KMS-11 (cell line): ENCODE measurements around the gene MMP14.
"Not testable (repeated sequence)": the region's sequence is repeated elsewhere in the genome, so short reads cannot be mapped to it uniquely, and the experiment has no call there.

Experiments
- H2AFZ ChIP-seq: fragments of 200-600 bp; sonication (generic); 2 replicates; pipeline ENCODE4 v1.6.1; 2016; ENCODE audit warnings: antibody characterized with exemption, mixed run types, low read depth
- H3K27ac ChIP-seq: fragments of 200-600 bp; sonication (generic); 2 replicates; pipeline ENCODE4 v1.6.1; 2016; ENCODE audit warnings: mild to moderate bottlenecking, mixed run types
- H3K27me3 ChIP-seq: fragments of 200-600 bp; sonication (generic); 2 replicates; pipeline ENCODE4 v1.6.1; 2017; ENCODE audit warnings: mild to moderate bottlenecking, low read depth, mixed run types, moderate library complexity; ENCODE audit not compliant: insufficient read depth
- H3K36me3 ChIP-seq: fragments of 200-600 bp; sonication (generic); 2 replicates; pipeline ENCODE4 v1.6.1; 2017; ENCODE audit warnings: mild to moderate bottlenecking, mixed run types; ENCODE audit not compliant: insufficient read depth
- H3K4me1 ChIP-seq: fragments of 200-600 bp; sonication (generic); 2 replicates; pipeline ENCODE4 v1.6.1; 2016; ENCODE audit warnings: mild to moderate bottlenecking, low read depth, mixed run types; ENCODE audit not compliant: poor library complexity, severe bottlenecking
- H3K4me2 ChIP-seq: fragments of 200-600 bp; sonication (generic); 2 replicates; pipeline ENCODE4 v1.7.0; 2016; ENCODE audit warnings: mild to moderate bottlenecking, mixed run types
- H3K4me3 ChIP-seq: fragments of 200-600 bp; sonication (generic); IDR thresholded peaks from 2 replicates; pipeline ENCODE4 v1.6.1; 2017; ENCODE audit warnings: low read depth, low read length, mixed read lengths; ENCODE audit not compliant: insufficient read depth
- H3K79me2 ChIP-seq: fragments of 200-600 bp; sonication (generic); 2 replicates; pipeline ENCODE4 v1.6.1; 2016; ENCODE audit warnings: low read depth, mixed run types; ENCODE audit not compliant: insufficient read depth
- H3K9ac ChIP-seq: fragments of 200-600 bp; sonication (generic); 2 replicates; pipeline ENCODE4 v1.6.1; 2016; ENCODE audit warnings: mild to moderate bottlenecking, mixed run types
- H4K20me1 ChIP-seq: fragments of 200-600 bp; sonication (generic); 2 replicates; pipeline ENCODE4 v1.6.1; 2016; ENCODE audit warnings: mild to moderate bottlenecking, mixed run types; ENCODE audit not compliant: insufficient read depth
- TF ChIP-seq, protein P1 (sequence below): fragments of 200-600 bp; sonication (generic); conservative IDR thresholded peaks from 2 replicates; pipeline ENCODE4 v1.6.1; 2017; ENCODE audit warnings: low read depth, mild to moderate bottlenecking, antibody characterized with exemption, low read length, moderate library complexity, mixed read lengths

The MMP14 gene

GRCh38 chr14:22822571-22823098 lies 13.8 kb upstream of the MMP14 start:
- Histone ChIP-seq H3K4me2 (peak overlapping the region; percentile 26), H3K4me3 (no peak overlapping the region), H3K36me3 (no peaks in the 10 kb centered on the region), H4K20me1 (no peaks in the 10 kb centered on the region), H3K27ac (peak overlapping the region; percentile 25; the same call in 1 of the 2 replicates), H3K79me2 (no peaks in the 10 kb centered on the region), H3K27me3 (no peaks in the 10 kb centered on the region), H2AFZ (peak overlapping the region; percentile 33; the same call in 1 of the 2 replicates), H3K4me1 (peaks cover 68% of the 10 kb centered on the region), H3K9ac (0 out of 2 replicates have a peak overlapping the region, but pooled peaks have one; percentile 12)
- TF ChIP-seq, protein P1, sequence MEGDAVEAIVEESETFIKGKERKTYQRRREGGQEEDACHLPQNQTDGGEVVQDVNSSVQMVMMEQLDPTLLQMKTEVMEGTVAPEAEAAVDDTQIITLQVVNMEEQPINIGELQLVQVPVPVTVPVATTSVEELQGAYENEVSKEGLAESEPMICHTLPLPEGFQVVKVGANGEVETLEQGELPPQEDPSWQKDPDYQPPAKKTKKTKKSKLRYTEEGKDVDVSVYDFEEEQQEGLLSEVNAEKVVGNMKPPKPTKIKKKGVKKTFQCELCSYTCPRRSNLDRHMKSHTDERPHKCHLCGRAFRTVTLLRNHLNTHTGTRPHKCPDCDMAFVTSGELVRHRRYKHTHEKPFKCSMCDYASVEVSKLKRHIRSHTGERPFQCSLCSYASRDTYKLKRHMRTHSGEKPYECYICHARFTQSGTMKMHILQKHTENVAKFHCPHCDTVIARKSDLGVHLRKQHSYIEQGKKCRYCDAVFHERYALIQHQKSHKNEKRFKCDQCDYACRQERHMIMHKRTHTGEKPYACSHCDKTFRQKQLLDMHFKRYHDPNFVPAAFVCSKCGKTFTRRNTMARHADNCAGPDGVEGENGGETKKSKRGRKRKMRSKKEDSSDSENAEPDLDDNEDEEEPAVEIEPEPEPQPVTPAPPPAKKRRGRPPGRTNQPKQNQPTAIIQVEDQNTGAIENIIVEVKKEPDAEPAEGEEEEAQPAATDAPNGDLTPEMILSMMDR: peak; percentile 53

GRCh38 chr14:22824711-22825359 lies 11.6 kb upstream of the MMP14 start:
- peak overlapping the region; percentile 4; the same call in 1 of the 2 replicates for H2AFZ ChIP-seq
- H3K4me3 ChIP-seq: no peak overlapping the region
- H3K27ac ChIP-seq: peak overlapping the region; percentile 97
- H3K9ac ChIP-seq: peak overlapping the region; percentile 87
- peaks cover 1% of the 10 kb centered on the region; the same call in 1 of the 2 replicates for H3K79me2 ChIP-seq
- TF ChIP-seq, protein P1: no peak
- peaks cover 61% of the 10 kb centered on the region for H3K4me1 ChIP-seq
- H3K27me3 ChIP-seq: no peaks in the 10 kb centered on the region
- H4K20me1 ChIP-seq: no peaks in the 10 kb centered on the region
- peak overlapping the region; percentile 72 for H3K4me2 ChIP-seq
- H3K36me3 ChIP-seq: no peaks in the 10 kb centered on the region

DNA sequence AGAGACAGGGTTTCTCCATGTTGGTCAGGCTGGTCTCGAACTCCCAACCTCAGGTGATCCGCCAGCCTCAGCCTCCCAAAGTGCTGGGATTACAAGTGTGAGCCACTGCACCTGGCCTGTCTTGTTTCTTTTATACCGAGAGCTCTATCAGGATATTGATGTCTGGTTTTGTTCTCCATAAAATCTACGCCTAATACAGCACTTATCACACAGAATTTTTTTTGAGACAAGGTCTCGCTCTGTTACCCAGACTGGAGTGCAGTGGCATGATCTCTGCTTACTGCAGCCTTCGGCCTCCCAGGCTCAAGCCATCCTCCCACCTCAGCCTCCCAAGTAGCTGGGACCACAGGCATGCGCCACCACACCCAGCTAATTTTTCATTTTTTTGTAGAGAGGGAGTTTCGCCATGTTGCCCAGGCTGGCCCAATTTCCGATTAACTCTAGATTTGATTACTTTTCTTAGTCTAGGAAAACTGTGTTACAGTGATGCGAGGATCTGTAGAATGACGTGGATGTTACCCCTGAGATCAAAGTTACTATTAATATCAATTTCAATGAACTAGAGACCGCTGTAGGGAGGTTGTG lies 7.2 kb upstream of the MMP14 start:
- not testable (repeated sequence) for H3K4me3 ChIP-seq, H4K20me1 ChIP-seq, H3K36me3 ChIP-seq, H3K27me3 ChIP-seq
- H3K4me2 ChIP-seq: peak overlapping the region; percentile 80
- H3K4me1 ChIP-seq: peaks cover 52% of the 10 kb centered on the region
- peak overlapping the region; percentile 71 for H2AFZ ChIP-seq
- H3K27ac ChIP-seq: peak overlapping the region; percentile 85
- H3K9ac ChIP-seq: peak overlapping the region; percentile 96
- H3K79me2 ChIP-seq: peaks cover 12% of the 10 kb centered on the region; the same call in 1 of the 2 replicates

- Histone ChIP-seq H3K4me1 (peaks cover 47% of the 10 kb centered on the region), H2AFZ (peak within 1 kb of the TSS; percentile 71), H3K4me2 (peak within 1 kb of the TSS; percentile 82), H3K36me3 (no peaks in the 10 kb centered on the region), H3K27me3 (no peaks in the 10 kb centered on the region), H3K79me2 (peaks cover 12% of the 10 kb centered on the region; the same call in 1 of the 2 replicates), H4K20me1 (no peaks in the 10 kb centered on the region), H3K9ac (peak within 1 kb of the TSS; percentile 96), H3K27ac (peak within 1 kb of the TSS; percentile 85), H3K4me3 (no peak within 1 kb of the TSS)
- TF ChIP-seq, protein P1: no peak
Measured at GRCh38 chr14:22829661-22830442, 6.5 kb upstream of the MMP14 start, which contains the start of gene MRPL52. Gene MRPL52, plus strand, starts transcription at chr14:22829887. Its CDS starts 26 bp downstream, at chr14:22829913.
